IPS DF 4.7 (cell line): Measurements from ENCODE around the gene STEAP4.
A peak's percentile ranks its signal among the peaks of the same experiment; 100 is the strongest.

Source experiments
- DNase-seq: peaks from one replicate; pipeline ENCODE4 v3.0.0-alpha.2; 2013; ENCODE audit warnings: low spot score; ENCODE audit errors: extremely low read depth

The STEAP4 gene

DNA sequence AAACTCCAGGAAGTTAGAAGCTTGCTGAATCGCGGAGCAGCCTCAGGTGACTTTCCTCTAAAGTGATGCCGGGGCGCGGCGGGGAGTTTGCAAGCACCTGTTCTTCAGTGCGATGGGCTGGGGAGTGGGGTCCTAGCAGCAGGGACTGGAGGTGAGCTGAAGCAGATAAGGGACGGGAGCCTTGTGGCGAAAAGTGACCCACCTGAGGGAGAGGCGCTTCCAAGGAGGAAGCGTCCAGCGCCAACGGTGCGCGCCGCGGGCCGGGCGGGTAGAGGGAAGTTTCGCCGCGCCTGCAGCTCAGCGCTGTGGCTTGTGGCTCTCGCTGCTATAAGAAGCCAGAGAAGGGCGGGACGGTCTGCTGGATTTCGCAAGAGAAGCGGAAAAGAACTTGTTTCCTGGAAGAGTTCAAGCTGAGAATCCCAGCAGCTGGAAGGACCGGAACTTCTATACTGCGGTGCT is at the start of gene STEAP4:
STEAP4 (minus strand) TSS at position 305 of the 459 bp plus-strand sequence. CDS start 22,625 bp downstream, outside the sequence.
- DNase-seq = peak; percentile 19

DNA sequence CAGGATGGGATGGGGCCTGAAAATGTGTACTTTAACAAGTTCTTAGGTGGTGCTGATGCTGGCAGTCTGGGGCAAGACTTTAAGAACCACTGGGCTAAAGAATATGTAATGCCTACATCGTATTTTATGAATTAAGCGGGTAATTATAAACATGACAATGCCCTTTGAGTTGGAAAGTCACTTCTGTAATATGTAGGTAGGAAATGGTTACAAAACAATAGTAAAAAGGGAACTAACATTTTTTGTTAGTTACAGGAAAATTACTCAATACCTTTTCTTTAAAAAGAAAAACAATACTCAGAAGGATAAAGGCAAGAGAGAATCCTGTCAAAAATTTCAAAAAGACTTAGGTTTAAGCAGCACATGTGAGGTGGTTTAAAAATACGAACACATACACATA is 48.3 kb upstream of the STEAP4 start:
- no peak for DNase-seq

DNA sequence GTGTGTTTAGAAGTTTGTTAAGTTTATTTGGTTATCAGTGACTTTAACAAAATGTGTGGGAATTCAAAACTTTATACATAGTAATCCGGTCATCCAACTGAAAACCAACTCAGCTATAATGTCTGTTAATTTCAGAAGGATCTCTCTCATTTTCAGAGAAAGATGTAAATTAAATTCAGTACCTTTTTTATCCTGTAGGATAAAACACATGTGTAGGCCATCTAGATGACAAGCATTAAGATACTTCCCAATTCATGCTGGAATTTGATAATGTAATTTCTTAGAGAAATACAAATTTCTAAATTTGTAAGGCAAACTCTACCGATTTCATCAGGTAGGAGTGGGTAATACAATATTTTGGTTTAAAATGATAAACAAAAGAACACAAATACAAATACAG is 43.4 kb upstream of the STEAP4 start:
- no peak for DNase-seq

DNA sequence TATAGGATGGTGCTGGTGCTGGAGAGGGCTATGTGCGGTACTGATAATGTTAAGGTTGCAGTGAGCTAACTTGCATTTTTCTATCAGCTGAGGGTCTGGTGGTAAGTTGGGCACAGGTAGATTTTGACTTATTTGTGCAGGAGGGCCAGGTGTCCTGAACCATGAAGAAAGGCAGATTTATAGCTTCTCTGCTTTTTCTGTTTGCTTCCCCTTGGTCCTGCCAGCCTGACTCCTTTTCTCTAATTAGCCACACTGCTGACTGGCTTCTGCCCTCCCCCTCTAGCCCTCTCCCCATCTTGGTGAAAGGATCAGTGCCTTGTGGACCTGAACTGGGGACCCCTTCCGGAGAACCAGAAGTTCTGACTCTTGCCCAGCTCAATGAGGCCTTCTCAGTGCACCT is 40.8 kb upstream of the STEAP4 start:
- no peak for DNase-seq

DNA sequence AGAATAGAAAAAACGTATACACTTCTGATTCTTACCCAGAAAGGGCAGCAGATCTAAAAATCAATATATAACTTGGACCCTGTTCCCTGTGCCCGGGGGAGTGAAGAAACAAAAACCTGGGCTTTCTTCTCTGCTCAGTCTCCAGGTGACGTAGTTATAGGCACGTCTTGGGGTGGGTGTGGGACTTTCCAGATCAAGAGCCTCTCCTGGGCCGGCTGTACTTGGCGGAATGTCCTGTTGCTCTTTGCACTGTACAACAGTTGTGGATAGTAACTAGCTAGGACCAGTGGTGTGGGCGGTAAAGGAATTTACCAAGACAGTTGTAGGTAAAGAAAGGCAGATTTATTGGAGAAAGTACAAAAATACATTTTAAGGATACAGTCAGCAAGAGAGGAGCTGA is 40.4 kb upstream of the STEAP4 start:
- DNase-seq = no peak

DNA sequence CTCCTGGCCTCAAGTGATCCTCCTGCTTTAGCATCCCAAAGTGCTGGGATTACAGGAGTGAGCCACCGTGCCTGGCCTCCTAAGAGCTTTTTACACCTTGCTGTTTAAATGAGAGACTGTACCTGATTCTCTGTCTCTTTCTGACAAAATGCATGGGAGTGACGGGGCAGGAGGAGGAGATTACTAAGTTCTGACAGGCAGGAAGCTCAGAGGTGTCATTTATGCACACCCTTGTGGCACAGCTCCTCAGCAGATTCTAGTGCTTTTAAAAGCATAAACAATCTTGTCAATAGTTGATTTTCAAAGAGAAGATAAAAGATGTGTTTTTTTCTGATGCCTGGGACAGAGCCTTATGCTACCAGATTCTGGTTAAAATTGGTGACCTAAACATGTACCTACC is 39.7 kb upstream of the STEAP4 start:
- DNase-seq = no peak

DNA sequence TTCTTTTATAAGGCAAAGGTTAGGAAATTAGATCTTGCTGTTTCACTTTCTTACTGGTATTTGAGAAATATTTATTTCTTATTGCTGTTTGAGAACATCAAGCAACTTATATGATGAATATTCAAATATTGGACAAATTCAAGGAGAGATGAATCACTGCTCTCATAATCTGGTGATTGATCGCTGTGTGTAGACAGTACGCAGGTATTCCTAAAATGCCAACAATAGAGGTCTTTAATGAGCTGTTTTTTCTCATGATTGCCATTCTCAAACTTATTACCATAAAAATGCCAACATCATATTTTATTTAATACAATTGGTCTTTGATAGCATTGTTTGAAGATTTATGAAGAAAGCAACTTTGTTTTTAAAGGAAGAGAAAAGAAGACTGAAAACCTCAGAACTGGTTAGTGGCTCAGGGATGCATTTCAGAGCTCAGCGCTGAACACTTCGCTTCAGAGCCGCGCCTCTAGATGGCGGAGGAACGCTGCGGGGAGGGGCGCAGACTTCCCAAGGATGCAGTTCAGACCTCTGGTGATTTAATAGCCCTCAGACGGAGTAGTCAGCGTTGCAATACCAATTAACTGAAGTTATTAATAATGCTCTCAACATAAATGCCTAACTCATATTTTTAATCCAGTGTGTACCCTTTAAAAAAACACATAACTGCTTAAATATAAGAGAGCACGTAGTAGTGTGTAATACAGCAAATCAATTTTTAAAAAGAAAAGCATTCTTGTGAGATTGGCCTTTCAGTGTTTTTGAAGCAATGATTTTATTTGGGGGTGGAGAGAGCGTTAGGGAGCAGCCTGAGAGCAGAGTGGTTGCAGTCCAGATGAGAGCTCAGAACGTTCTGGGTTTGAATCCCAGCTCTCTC is 38.5 kb upstream of the STEAP4 start:
- no peak for DNase-seq

DNA sequence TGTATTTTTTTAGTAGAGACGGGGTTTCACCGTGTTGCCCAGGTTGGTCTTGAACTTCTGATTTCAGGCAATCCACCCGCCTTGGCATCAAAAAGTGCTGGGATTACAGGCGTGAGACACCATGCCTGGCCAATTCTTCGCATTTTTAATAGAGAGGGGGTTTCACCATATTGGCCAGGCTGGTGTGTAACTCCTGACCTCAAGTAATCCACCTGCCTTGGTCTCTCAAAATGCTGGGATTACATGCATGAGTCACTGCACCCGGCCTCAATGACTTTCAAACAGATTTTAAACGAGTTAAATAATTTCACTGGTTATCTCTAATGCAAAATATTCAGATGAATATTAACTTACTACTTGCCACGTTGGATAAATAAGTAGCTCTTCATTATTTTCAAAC is 37.6 kb upstream of the STEAP4 start:
- DNase-seq = no peak

DNA sequence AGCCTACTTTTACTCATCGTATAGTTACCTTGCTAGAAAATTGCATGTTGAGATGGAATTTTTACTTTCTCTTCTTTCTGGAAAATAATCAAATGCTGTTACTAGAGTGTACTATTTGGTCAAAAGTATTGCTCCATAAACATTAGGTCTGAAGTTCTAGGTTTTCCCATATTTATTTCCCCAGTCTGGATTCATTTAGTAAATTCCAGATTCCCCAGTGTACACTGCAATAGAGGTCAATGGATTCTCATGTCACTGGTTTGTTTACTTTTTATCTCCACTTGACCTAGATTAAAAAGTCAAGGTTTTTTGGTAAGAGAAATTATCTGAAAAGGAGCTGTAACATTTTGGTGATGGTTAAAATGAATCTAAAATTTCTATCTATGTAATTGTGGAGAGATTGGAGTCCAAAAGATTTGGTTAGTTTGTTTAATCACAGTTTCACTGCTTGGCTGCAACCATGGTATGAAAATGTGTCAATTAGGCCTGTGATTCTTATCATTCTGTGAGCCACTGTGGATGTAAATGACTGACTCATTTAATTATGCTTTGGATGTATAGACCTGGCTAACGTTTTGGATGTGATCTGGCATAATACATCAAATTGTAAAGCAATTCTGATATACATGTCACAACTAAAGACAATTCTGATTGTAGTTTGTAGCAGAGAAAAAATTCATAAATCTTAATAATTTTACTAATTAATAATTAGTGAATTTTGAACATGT is 32.7 kb upstream of the STEAP4 start:
- DNase-seq = no peak

DNA sequence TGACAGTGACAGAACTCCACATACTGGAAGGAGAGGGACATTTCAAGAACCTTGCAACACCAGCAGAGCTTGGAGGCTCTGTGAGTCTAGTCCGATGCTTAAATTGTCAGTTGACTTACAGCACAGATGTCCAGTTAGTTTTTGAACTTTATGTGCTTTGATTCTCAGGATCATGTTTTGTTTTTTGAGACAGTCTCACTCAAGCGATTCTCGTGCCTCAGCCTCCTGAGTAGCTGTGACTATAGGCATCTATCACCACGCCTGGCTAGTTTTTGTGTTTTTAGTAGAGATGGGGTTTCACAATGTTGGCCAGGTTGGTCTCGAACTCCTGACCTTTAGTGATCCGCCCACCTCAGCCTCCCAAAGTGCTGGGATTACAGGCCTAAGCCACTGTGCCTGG is 31.8 kb upstream of the STEAP4 start:
- no peak for DNase-seq

DNA sequence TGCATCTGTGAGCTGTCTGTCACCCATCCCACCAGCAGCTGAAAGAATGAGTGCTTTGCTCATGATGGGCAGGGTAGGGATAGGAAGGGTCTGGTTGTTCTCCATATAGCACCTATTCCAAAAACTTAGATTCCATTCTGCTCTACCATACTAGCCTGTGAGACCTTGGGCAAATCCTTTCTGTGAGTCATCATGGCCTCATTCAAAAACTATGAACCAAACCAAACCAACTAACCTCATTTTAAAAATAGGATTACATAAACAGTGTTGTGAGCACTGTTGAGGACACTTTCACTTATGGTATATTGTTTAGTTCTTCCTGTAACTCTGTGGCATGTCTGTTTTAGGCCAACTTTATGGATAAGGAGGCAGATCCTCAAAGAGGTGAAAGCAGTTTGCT is 30.9 kb upstream of the STEAP4 start:
- DNase-seq = no peak

DNA sequence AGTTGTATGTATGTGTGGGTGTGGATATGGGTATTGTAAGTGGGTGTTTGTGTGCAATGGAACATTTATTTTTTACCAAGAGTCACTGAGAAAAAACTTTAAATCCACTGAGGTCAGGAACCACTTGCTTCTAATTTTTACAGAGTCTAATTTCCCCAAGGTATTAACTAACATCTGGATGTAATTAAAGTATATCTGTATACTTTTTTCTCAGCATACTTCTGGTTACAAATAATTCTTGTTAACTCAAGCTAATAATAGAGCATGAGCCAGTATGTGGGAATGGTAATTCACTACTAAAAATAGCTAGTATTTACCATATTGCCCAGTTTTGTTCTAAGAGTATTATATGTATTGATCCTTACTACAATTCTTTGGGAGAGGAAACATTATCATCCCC is 24.6 kb upstream of the STEAP4 start:
- no peak for DNase-seq

DNA sequence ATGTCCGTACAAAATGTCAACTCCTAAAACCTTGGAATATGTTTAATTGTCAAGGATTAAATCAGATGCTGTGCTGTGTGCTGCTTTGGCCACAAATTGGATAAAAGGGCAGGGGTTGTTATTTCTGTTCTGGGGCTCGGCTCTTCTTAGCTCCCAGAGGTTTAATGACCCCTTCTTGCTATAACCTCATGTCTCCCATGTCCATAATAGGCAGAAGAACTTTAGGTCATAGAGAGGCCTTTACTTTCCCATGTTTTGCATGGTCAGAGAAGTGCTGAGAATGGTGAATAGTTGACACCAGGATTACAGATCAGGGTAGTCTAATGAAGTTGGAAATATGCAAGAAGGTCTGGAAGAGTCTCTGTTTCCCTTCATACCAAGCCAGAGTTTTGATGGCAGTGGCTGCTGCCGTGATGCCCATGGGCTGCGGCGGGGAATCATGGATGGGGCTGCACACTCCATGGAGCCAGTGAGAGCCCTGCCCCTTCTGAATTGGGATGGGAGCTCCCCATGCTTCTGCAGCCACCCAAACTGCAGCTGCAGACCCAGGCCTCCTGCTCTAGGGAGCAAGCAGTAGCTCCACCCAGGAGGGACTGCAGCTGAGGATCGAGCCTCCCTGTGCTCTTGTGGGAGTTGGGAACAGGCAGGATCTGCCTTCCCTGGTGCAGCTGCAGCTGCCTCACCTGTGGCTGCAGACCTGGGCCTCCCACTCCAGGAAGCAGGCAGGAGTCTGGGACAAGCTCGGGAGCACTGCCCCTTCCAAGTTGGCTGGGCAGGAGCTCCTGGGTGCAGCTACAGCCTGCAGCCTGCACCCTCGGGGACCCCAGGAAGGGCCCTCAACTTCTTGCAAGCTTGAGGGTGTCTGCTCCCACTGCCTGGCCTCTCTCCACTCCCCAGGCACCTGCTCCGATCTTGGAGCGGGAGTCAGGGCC is 23.1 kb upstream of the STEAP4 start:
- DNase-seq = no peak

DNA sequence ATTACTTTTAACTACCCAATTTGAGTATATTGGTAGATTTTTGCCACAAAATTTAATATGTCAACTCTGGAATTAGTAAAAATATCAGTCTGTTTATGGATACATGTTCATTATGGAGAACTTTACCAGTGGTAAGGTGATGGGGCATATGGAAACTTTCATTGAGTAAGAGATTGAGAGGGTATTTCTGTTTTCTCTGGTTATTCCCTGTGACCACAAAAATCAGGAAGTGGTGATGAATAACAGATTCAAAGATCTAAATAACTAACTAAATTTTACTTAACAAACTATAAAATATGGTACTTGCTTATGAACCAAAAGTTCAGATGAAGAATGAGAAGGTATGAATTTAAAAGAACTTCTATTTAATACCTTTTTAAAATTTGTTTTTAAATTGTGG is 22.1 kb upstream of the STEAP4 start:
- no peak for DNase-seq

DNA sequence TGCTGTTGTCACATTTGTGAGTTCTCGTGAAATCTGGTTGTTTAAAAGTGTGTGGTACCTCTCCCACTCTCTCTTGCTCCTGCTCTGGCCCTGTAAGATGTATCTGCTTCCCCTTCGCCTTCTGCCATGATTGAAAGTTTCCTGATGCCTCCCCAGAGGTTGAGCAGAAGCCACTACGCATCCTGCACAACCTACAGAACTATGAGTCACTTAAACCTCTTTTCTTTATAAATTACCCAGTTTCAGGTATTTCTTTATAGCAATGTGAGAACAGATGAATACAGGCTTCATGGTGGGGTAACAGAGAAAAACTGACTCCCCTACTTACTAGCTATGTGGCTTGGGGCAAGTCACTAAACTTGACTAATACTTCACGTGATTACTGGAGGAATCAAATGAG is 18.0 kb upstream of the STEAP4 start:
- DNase-seq = no peak

DNA sequence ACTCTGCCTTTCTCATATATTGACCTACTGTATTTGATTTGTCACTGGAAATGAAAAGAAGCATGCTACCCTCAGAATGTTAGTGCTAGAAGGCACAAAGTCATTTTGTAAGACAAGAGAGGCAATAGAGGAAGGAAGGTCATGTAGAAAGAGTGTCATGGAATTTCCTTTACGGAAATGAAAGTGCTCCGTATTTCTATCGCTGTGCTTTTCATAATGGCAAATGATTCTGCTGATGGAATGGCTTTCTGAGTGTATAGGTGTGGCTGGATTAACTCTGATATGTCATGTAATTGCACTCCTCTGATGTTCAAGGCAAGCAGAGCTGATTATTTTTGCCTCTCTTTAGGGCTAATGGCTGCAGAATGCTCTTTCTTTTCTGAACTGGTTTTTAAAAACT is 15.5 kb upstream of the STEAP4 start:
- no peak for DNase-seq

DNA sequence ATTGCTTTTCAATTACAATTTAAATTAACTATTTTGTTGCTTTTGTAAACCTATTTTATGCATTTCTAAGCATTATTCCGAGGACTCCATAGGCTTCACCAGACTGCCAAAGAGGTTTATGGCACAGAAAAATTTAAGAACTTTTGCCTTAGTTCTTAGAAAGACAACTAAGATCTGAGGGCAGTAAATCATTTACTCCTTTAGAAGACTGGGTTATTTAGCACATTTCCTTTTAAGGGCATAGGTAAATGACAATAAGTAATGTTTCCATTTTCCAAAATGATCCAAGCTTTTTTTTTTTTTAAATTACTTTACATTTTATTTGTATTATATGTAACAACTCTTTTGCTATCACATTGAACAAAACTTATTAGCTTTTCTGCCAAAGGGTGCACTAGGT is 15.0 kb upstream of the STEAP4 start:
- no peak for DNase-seq

DNA sequence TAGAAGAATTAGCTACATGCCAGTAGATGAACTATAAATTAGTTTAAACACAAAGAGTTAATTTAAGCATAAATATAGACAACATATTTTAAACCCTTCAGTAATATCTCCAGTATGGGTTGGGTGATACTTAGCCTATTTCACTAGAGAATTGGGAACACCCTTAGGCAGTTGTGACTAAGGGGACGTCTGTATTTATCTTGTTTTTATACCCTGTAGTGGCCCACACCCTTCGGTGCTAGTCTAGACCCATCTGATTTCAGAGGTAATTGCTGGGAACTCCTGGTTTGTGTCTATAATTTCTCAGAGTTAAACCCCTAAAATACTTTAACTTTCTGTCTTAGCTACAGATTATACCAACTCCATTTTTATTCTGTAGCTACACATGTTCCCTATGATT is 11.5 kb upstream of the STEAP4 start:
- no peak for DNase-seq

DNA sequence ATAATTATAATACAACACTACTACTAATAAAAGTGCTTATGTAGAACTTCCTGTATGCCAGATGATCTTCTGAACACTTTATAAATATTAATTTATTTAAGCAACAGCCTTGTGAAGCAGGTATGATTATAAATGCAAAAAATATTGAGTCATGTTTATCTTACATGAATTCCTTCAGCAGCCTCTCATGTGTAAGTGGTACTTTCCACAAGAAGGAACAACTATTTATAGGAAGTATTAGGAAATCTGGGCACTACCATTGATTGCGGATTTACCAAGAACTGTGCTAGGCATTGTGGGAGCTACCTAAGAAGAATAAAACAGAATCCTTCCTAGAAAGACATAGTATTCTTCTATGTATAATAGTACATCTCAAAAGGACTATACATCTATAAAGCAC is 10.7 kb upstream of the STEAP4 start:
- DNase-seq = no peak

DNA sequence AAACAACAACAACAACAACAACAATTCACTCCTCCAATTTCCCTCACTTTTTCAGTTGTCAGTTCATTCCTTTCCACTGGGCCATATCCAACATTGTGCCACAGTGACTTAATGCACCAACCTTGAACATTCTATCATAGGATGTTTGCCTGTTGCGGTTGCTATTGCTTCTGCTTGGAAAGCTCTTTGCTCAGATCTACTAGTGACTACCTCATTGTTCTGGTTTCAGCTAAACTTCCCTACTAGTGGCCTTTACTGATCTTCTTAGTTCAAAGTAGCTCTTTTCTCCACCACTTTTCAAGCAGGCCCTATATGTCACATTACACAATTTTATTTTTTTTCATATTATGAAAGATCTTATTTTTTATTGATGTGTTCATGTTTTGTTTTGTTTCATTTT is 9.8 kb upstream of the STEAP4 start:
- DNase-seq = no peak

DNA sequence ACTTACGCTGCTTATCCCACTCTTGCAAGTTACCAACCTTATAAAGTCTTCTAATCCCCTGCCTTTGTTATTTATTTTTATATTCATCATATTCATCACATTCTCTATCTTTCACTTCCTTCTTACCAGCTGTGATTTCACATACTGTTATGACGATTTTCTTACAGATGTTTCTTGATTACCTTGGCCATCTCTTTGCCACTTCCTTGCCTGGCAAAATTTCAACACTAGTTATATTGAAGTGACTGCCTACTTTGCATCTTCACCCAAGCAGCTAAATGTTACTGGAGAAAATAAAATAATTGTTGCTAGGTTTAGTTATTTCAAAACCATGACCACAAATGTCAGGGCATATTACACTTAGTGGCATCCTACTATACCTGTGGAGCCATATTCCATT is 8.8 kb upstream of the STEAP4 start:
- no peak for DNase-seq

DNA sequence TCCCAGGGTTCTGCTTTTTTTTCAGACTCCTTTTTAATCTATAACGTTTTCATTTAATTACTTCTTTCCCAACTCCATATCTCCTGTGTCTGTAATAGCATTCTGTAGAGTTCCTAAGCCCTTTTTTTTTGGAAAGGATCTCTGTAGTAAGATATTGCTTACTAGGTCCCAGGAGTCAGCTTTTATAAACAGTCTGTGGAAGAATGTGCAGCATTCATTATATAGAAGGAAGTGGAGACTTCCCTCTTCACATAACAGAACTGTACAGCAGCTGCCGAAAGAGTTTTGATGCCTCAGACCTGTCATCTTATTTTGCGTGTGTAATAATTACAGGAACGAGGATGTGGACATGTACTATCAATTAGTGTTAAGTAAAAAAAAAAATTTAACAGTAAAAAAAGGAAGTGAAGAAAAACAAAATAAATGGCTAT is 7.4 kb upstream of the STEAP4 start:
- DNase-seq = no peak
